Fibroblast of pulmonary artery (primary cell): ENCODE results near the gene PRX.

Experiments used
- DNase-seq: peaks from one replicate; pipeline ENCODE4 v3.0.0-alpha.2; 2010; ENCODE audit warnings: low read depth
- H3K4me3 ChIP-seq: replicated peaks from 2 replicates; pipeline ENCODE4 v1.5.1; 2011; ENCODE audit warnings: low read depth, mild to moderate bottlenecking, control low read depth, low read length, moderate library complexity
- CTCF ChIP-seq: IDR thresholded peaks from 2 replicates; pipeline ENCODE4 v1.5.1; 2011; ENCODE audit warnings: mild to moderate bottlenecking, control low read depth, low read length, inconsistent platforms; ENCODE audit errors: missing control alignments

PRX gene

GRCh38 chr19:40417643-40417981 lies 4.4 kb upstream of the PRX start:
- TF ChIP-seq CTCF: no peak
- H3K4me3 ChIP-seq: no peak overlapping the region
- no peak for DNase-seq

- DNase-seq: peak; percentile 20
- TF ChIP-seq CTCF: no peak
- no peak overlapping the region for H3K4me3 ChIP-seq
Measured at GRCh38 chr19:40416918-40417642, 3.9 kb upstream of the PRX start.

- no peak for TF ChIP-seq CTCF
Measured at GRCh38 chr19:40415768-40416167, 2.6 kb upstream of the PRX start.

GRCh38 chr19:40414542-40415535 lies 1.7 kb upstream of the PRX start:
- H3K4me3 ChIP-seq: no peak overlapping the region
- DNase-seq: no peak
- no peak for TF ChIP-seq CTCF

More at GRCh38 chr19:40415768-40416167, 2.6 kb upstream of the PRX start:
- DNase-seq: no peak
- H3K4me3 ChIP-seq: no peak overlapping the region

- DNase-seq: no peak
- TF ChIP-seq CTCF: no peak
Measured at GRCh38 chr19:40412866-40413265, 312 bp downstream of the PRX start.

GRCh38 chr19:40411958-40412499 lies 1.1 kb downstream of the PRX start:
- no peak for DNase-seq
- H3K4me3 ChIP-seq: no peak overlapping the region
- no peak for TF ChIP-seq CTCF

More at GRCh38 chr19:40412866-40413265, 312 bp downstream of the PRX start:
- H3K4me3 ChIP-seq: no peak overlapping the region
